Muscle of leg (tissue), 11 donors: ENCODE results near the gene TPRX1. TPM values are rescaled to one million over a fixed set of nuclear protein-coding genes. Genes with fewer than 3 reads are reported as not detected.

Source experiments
- DNase-seq: peaks from one replicate; pipeline ENCODE4 v3.0.0; 2013
- H3K27ac ChIP-seq: one replicate; pipeline ENCODE4 v1.5.1; 2013; ENCODE audit warnings: mild to moderate bottlenecking, low read length, control low read depth
- H3K27me3 ChIP-seq: one replicate; pipeline ENCODE4 v1.6.1; 2013; ENCODE audit warnings: low read length; ENCODE audit not compliant: control insufficient read depth, insufficient read depth
- H3K36me3 ChIP-seq: one replicate; pipeline ENCODE4 v1.6.1; 2013; ENCODE audit warnings: low read length; ENCODE audit not compliant: control insufficient read depth, insufficient read depth
- H3K4me1 ChIP-seq: one replicate; pipeline ENCODE4 v1.6.1; 2013; ENCODE audit warnings: low read length; ENCODE audit not compliant: control insufficient read depth, insufficient read depth
- H3K4me3 ChIP-seq: one replicate; pipeline ENCODE4 v1.5.1; 2013; ENCODE audit warnings: low read length, control low read depth
- H3K9me3 ChIP-seq: replicated peaks from 2 replicates; pipeline ENCODE4 v1.6.1; 2013; ENCODE audit warnings: low read depth, low read length; ENCODE audit not compliant: control insufficient read depth
- WGBS: methylation state at CpG from one replicate; pipeline ENCODE4 v1.1.5; 2013; ENCODE audit warnings: missing lambda C conversion rate; ENCODE audit not compliant: insufficient coverage; 5-methylcytosine and 5-hydroxymethylcytosine counted together
- polyA plus RNA-seq, 8 donors: library from polyadenylated mRNA; unstranded; fragments of 120-200 nt; gene quantifications; one replicate each; pipeline versions ENCODE4 v1.2.1 to v1.2.3, GENCODE V29; 2013; ENCODE audit warnings: inconsistent platforms in 1 of 8, low replicate concordance in 1 of 8; ENCODE audit not compliant: insufficient read length in 8 of 8, insufficient read depth in 1 of 8
- total RNA-seq: library from RNA; stranded (reverse); fragments of 120-200 nt; gene quantifications from one replicate; pipeline ENCODE4 v1.2.4, GENCODE V29; 2013

The TPRX1 gene
- total and polyA plus RNA-seq, 9 donors: not detected

DNA sequence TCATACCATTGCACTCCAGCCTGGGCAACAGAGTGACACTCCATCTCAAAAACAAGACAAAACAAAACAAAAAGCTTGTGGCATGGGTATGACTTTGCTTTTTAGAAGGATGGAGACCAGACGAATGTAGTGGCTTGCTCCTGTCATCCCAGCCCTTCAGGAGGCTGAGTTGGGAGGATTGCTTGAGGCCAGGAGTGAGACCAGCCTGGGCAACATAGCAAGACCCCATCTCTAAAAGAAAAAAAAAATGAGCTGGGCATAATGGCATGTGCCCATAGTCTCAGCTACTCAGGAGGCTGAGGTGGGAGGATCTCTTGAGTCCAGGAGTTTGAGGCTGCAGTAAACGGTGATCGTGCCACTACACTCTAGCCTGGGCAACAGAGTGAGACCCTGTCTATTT lies 42.2 kb downstream of the TPRX1 start:
- peaks cover 20% of the 10 kb centered on the region for H3K36me3 ChIP-seq
- DNase-seq: no peak
- H3K4me3 ChIP-seq: no peak overlapping the region
- no peak overlapping the region for H3K27ac ChIP-seq
- H3K9me3 ChIP-seq: no peaks in the 10 kb centered on the region
- WGBS: 90% methylated on average over 2 of the region's 3 CpGs
- peaks cover 9% of the 10 kb centered on the region for H3K4me1 ChIP-seq
- H3K27me3 ChIP-seq: no peaks in the 10 kb centered on the region

DNA sequence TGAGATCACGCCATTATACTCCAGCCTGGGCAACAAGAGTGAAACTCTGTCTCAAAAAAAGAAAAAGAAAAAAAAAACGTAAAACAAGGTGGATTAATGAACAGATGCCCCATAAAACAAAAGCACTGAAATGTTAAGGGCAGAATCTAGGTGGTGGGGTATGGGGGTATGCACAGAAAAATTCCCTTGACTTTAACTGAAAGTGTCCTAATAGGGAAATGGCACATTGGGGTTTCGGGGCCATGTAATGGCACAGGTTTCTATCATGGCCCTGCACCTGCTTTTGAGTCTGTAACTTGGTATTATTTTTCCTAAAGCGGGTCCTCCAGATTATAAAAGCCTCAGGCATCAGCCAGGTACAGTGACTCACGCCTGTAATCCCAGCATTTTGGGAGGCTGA lies 42.8 kb downstream of the TPRX1 start:
- Histone ChIP-seq H3K27me3 (no peaks in the 10 kb centered on the region), H3K4me3 (no peak overlapping the region), H3K27ac (no peak overlapping the region), H3K36me3 (peaks cover 26% of the 10 kb centered on the region), H3K9me3 (no peaks in the 10 kb centered on the region), H3K4me1 (peaks cover 9% of the 10 kb centered on the region)
- DNase-seq: no peak
- 83% methylated on average over 1 of the region's 5 CpGs for WGBS

DNA sequence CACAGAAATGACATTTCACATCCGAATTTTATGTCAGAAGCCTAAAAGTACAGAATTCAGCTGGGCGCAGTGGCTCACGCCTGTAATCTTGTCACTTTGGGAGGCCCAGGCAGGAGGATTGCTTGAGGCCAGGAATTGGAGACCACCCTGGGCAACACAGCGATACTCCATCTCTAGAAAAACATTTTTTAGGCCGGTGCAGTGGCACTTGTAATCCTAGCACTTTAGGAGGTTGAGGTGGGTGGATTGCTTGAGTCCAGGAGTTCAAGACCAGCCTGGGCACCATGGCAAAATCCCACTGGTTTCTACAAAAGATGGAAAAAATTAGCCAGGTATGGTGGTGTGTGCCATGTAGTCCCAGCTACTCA lies 43.7 kb downstream of the TPRX1 start:
- Histone ChIP-seq H3K9me3 (no peaks in the 10 kb centered on the region), H3K36me3 (peaks cover 35% of the 10 kb centered on the region), H3K4me3 (no peak overlapping the region), H3K27me3 (no peaks in the 10 kb centered on the region), H3K27ac (no peak overlapping the region), H3K4me1 (peaks cover 3% of the 10 kb centered on the region)
- 77% methylated on average over 4 of the region's 5 CpGs for WGBS
- DNase-seq: no peak

DNA sequence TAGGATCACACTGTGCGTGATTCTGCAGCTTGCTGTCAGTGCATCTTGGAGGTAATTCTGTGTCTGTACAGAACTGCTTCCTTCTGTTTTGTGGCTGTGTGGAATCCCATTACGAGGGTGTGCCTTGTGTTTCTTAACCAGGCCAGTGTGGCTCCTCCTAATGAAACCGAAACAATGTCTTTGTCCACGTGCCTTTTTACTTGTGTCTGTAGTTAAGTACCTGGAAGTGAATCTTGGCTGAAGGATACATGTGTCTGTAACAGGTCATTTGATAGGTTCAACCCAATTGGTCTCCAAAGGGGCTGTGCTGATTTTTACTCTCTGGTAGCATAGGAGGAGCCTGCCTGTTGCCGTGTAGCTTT lies 45.9 kb downstream of the TPRX1 start:
- 91% methylated on average over 4 of the region's 5 CpGs for WGBS
- Histone ChIP-seq H3K27ac (no peak overlapping the region), H3K27me3 (no peaks in the 10 kb centered on the region), H3K4me1 (no peaks in the 10 kb centered on the region), H3K4me3 (no peak overlapping the region), H3K9me3 (no peaks in the 10 kb centered on the region), H3K36me3 (peaks cover 53% of the 10 kb centered on the region)
- DNase-seq: no peak

DNA sequence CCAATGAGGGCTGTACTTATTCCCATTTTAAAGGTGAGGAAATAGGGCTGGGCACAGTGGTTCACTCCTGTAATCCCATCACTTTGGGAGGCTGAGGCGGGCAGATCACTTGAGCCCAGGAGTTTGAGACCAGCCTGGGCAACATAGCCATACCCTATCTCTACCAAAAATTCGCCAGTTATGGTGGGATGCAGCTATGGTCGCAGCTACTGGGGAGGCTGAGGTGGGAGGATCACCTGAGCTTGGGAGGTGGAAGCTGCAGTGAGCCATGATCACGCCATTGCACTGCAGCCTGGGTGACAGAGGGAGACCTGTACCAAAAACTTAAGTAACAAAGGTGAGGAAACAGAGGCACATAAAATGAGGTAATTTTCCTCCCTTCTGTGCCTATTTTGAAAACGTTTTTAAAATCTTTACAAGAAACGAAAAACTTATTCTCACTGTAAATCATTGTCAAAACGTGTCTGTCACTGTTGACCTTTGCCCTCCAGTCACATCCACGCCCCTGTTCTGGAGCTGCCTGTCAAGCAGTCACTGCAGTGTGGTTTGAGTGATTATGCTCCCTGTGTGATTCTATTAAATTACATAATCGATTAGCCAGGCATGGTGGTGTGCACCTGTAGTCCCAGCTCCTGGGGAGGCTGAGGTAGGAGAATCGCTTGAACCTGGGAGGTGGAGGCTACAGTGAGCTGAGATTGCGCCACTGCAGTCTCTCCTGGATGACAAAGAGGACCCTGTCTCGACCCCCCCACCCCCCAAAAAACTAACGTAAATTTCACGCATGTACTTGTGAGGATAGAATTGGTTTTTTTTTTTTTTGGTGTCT lies 46.5 kb downstream of the TPRX1 start:
- no peak overlapping the region for H3K27ac ChIP-seq
- H3K36me3 ChIP-seq: peaks cover 58% of the 10 kb centered on the region

DNA sequence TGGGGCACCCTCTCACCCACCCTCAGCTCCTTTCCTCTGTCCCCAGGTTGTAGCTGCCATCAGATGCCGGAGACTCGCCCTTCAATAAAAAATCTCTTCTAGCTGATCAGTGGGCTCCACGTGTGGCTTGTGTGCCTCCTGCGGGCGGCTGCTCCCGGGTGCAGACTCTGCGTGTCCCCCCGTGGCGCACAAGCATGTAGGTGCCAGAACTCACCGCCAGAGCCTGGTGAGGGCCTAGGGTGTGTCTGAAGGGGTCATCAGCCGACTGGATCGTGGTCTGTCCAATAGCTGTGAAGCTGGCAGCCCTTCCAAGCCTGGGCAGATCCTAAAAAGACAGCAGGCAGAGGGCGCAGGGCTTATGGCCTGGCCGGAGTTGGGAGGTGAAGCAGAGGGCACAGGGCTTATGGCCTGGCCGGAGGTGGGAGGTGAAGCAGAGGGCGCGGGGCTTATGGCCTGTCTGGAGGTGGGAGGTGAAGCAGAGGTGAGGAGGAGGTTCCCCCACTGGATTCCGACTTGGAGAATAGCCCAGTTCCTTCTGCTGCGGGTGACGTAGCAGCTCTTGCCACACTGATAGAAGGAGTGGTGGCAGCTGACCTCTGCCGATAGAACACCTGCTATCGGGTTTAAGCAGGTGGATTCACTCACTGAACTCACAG lies 47.3 kb downstream of the TPRX1 start:
- no peak for DNase-seq
- Histone ChIP-seq H3K9me3 (no peaks in the 10 kb centered on the region), H3K4me1 (no peaks in the 10 kb centered on the region), H3K36me3 (peaks cover 66% of the 10 kb centered on the region), H3K27ac (no peak overlapping the region), H3K27me3 (no peaks in the 10 kb centered on the region), H3K4me3 (no peak overlapping the region)
- 89% methylated on average over 20 of the region's 22 CpGs for WGBS

More for the DNA sequence above, 46.5 kb downstream of the TPRX1 start:
- H3K4me1 ChIP-seq: no peaks in the 10 kb centered on the region
- H3K27me3 ChIP-seq: no peaks in the 10 kb centered on the region
- WGBS: 100% methylated on average over 1 of the region's 14 CpGs
- DNase-seq: no peak
- no peak overlapping the region for H3K4me3 ChIP-seq
- no peaks in the 10 kb centered on the region for H3K9me3 ChIP-seq

DNA sequence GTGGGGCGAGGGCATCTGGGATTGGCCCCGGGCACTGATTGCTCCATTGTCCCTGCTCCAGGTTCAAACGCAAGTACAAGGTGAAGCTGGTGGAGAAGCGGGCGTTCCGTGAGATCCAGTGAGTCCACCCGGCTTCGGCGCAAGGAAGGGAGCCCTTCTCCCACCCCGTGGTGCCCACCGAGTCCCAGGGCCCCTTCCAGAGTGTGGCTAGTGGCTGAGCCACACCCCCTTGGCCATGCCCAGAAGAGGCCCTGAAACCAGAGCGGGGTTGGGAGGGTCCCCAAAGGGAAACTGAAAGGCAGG lies 47.8 kb downstream of the TPRX1 start:
- no peak for DNase-seq
- H3K9me3 ChIP-seq: no peaks in the 10 kb centered on the region
- H3K4me3 ChIP-seq: no peak overlapping the region
- no peaks in the 10 kb centered on the region for H3K4me1 ChIP-seq
- H3K36me3 ChIP-seq: peaks cover 69% of the 10 kb centered on the region
- no peak overlapping the region for H3K27ac ChIP-seq
- 96% methylated on average over 11 of the region's 12 CpGs for WGBS
- no peaks in the 10 kb centered on the region for H3K27me3 ChIP-seq

DNA sequence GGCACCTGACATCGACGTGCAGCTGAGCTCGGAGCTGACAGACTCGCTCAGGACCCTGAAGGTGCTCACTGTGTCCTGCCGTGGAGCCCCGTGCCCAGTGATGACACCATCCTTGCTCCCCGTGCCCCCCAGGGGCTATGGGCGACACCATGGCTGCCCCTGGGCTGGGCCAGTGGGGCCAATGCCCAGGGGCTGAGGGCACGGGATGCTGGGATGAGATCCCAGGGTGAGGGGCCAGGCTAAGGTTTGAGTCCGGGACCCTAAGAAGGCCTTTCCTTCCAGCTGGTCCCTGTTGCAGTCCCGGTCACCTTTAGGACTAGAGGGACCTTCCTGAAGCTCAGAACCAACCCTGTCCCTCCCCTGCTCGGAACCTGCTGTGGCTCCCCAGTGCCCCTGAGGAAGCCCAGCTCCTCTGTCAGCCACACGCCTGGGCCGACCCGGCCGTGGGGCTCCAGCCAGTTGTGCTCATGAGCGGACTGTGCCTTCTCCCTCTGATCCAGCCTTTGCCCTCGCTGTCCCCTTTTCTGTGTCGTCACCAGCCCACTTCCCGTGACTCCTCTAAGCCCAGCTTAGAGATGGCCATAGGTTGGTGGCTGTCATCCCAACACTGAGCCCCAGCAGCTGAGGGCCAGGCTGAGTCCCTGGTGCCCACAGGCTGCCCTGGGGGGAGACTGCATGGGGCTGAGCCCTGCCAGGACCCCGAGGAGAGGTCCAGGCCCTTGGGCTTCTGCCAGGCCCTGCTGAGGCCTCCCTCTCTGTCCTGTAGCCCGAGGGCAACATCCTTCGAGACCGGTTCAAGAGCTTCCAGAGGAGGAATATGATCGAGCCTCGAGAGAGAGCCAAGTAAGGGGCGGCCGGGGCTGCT lies 48.4 kb downstream of the TPRX1 start:
- H3K9me3 ChIP-seq: no peaks in the 10 kb centered on the region
- 90% methylated on average over 28 of the region's 28 CpGs for WGBS
- H3K36me3 ChIP-seq: peaks cover 75% of the 10 kb centered on the region
- H3K27ac ChIP-seq: no peak overlapping the region
- no peaks in the 10 kb centered on the region for H3K4me1 ChIP-seq
- no peak for DNase-seq
- H3K27me3 ChIP-seq: no peaks in the 10 kb centered on the region
- H3K4me3 ChIP-seq: no peak overlapping the region

DNA sequence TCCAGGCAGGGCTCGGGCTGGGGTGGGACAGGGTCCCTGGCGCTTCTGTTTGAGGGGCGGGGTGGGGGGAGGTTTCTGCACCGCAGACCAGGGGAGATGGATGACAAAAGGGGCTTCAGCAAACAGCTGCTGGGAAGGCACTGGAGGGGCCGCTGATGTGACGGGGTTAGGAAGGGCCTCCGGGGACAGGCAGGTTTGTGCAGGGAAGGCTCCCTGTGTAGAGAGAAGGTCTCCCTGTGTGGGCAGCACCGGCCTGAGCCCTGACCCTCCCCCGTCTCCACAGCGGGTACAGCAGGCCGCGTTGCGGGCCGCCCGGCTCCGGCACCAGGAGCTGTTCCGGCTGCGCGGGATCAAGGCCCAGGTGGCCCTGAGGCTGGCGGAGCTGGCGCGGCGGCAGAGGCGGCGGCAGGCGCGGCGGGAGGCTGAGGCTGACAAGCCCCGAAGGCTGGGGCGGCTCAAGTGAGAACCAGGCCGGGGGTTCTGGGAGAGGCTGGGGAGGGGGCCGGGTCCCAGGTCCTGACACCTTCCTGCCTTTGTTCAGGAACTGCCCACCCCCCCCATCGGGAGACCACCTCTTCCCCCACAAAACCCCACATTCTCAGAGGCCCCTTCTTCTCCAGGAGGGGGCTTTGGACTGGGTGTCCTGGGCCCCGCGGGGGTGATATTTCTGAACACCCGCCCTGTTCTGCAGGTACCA lies 49.1 kb downstream of the TPRX1 start:
- Histone ChIP-seq H3K27me3 (no peaks in the 10 kb centered on the region), H3K9me3 (no peaks in the 10 kb centered on the region), H3K4me3 (no peak overlapping the region), H3K27ac (no peak overlapping the region), H3K36me3 (peaks cover 82% of the 10 kb centered on the region), H3K4me1 (no peaks in the 10 kb centered on the region)
- WGBS: 95% methylated on average over 31 of the region's 36 CpGs
- DNase-seq: no peak
